OCI-LY7 (cell line): ENCODE measurements around the gene FOXF2. TPM values are rescaled to one million over a fixed set of nuclear protein-coding genes. Genes with fewer than 3 reads are reported as not detected.

Experiments used
- BruUV-seq: library from RNA; stranded (reverse); fragments of 400-500 nt; replicated peaks from 2 replicates; lab custom pipeline; 2021; lab: Mats Ljungman, UMichigan
- CTCF ChIA-PET: fragments of 300-600 bp; sonication (Branson Sonifier 250); formaldehyde crosslinking; loops from one replicate; lab custom pipeline; 2022; ENCODE audit warnings: antibody characterized with exemption; ENCODE audit not compliant: unreplicated experiment; lab: Charles Lee
- POLR2A ChIA-PET: fragments of 300-600 bp; sonication (Branson Sonifier 250); formaldehyde crosslinking; loops from one replicate; lab custom pipeline; 2022; ENCODE audit warnings: antibody characterized with exemption; lab: Charles Lee
- DNase-seq: peaks from one replicate; pipeline ENCODE4 v3.0.0-alpha.2; 2015; ENCODE audit warnings: low spot score
- H2AFZ ChIP-seq: fragments of 200-600 bp; sonication (generic), shearing (Covaris generic); 2 replicates; pipeline ENCODE4 v1.6.1; 2014; ENCODE audit warnings: mild to moderate bottlenecking, antibody characterized with exemption, low read length, moderate library complexity
- H3K27ac ChIP-seq: fragments of 200-600 bp; sonication (generic); 2 replicates; pipeline ENCODE4 v1.5.1; 2014; ENCODE audit warnings: mixed run types, low read depth, mild to moderate bottlenecking, moderate library complexity, low read length, inconsistent platforms; ENCODE audit not compliant: poor library complexity, severe bottlenecking
- H3K36me3 ChIP-seq: fragments of 200-600 bp; sonication (generic); 2 replicates; pipeline ENCODE4 v1.6.1; 2014; ENCODE audit warnings: mild to moderate bottlenecking, antibody characterized with exemption, low read length, moderate library complexity, mixed read lengths; ENCODE audit not compliant: insufficient read depth
- H3K4me1 ChIP-seq: fragments of 200-600 bp; sonication (generic); 2 replicates; pipeline ENCODE4 v1.5.1; 2014; ENCODE audit warnings: mild to moderate bottlenecking, low read length; ENCODE audit not compliant: insufficient read depth, poor library complexity, severe bottlenecking
- H3K4me2 ChIP-seq: fragments of 200-600 bp; sonication (generic); 2 replicates; pipeline ENCODE4 v1.6.1; 2014; ENCODE audit warnings: mild to moderate bottlenecking, low read length
- H3K4me3 ChIP-seq: fragments of 200-600 bp; sonication (generic); 2 replicates; pipeline ENCODE4 v1.5.1; 2014; ENCODE audit warnings: mild to moderate bottlenecking, low read depth, low read length; ENCODE audit not compliant: poor library complexity, severe bottlenecking
- H3K79me2 ChIP-seq: fragments of 200-600 bp; sonication (generic); 2 replicates; pipeline ENCODE4 v1.6.1; 2016; ENCODE audit warnings: low read depth, mild to moderate bottlenecking, low read length, moderate library complexity, mixed read lengths; ENCODE audit not compliant: insufficient read depth
- H3K9me2 ChIP-seq: fragments of 200-600 bp; sonication (generic); 2 replicates; pipeline ENCODE4 v1.6.1; 2016; ENCODE audit warnings: mild to moderate bottlenecking, low read length, mixed read lengths; ENCODE audit not compliant: insufficient read depth
- H3K9me3 ChIP-seq: fragments of 200-600 bp; sonication (generic); 2 replicates; pipeline ENCODE4 v1.6.1; 2014; ENCODE audit warnings: mild to moderate bottlenecking, mixed run types, low read length, mixed read lengths
- H4K20me1 ChIP-seq: fragments of 200-600 bp; sonication (generic); 2 replicates; pipeline ENCODE4 v1.6.1; 2014; ENCODE audit warnings: mild to moderate bottlenecking, antibody characterized with exemption, low read length, moderate library complexity, mixed read lengths; ENCODE audit not compliant: insufficient read depth
- CTCF ChIP-seq: fragments of 200-600 bp; sonication (generic); conservative IDR thresholded peaks from 2 replicates; pipeline ENCODE4 v1.5.1; 2014; ENCODE audit warnings: mild to moderate bottlenecking, antibody characterized with exemption, low read length, moderate library complexity, mixed read lengths
- EZH2phosphoT487 ChIP-seq: fragments of 200-600 bp; sonication (generic); IDR thresholded peaks from 2 replicates; pipeline ENCODE4 v1.6.1; 2018; ENCODE audit warnings: low read depth, borderline replicate concordance, mild to moderate bottlenecking, mixed run types, antibody characterized with exemption, low read length, moderate library complexity, mixed read lengths
- intact Hi-C: fragments of 100-400 bp; cut with micrococcal nuclease; formaldehyde crosslinking; loops from one replicate; pipeline ENCODE4 v1.10.0; 2022; ENCODE audit not compliant: unreplicated experiment
- total RNA-seq, 2 experiments: library from RNA; depleted of rRNA in 1 of 2; stranded (reverse); fragments of >200 nt in 1 of 2; shearing (Covaris generic) in 1 of 2; gene quantifications; 2 replicates each; pipeline ENCODE4 v1.2.3, GENCODE V29; 2014 to 2022

Gene FOXF2
- total RNA-seq, 2 experiments from 2014 or later, result not detected

GRCh38 chr6:1392813-1393640, 3.7 kb downstream of the FOXF2 start:
- POLR2A ChIA-PET, result no interaction called here

GRCh38 chr6:1393641-1394283, 4.4 kb downstream of the FOXF2 start:
- no peaks in the 10 kb centered on the region for H3K79me2 ChIP-seq
- BruUV-seq, result no TSS peak
- H3K4me2 ChIP-seq, result no peak overlapping the region
- DNase-seq, result no peak
- no peak overlapping the region for H3K4me3 ChIP-seq
- intact Hi-C loops, result no loop called here
- no peak overlapping the region for H2AFZ ChIP-seq
- ChIA-PET CTCF (no interaction called here), POLR2A (no interaction called here)
- H3K36me3 ChIP-seq, result no peaks in the 10 kb centered on the region
- no peaks in the 10 kb centered on the region for H3K9me3 ChIP-seq
- no peaks in the 10 kb centered on the region for H3K4me1 ChIP-seq
- no peaks in the 10 kb centered on the region for H4K20me1 ChIP-seq
- TF ChIP-seq CTCF (no peak), EZH2phosphoT487 (no peak)
- no peak overlapping the region for H3K27ac ChIP-seq
- no peaks in the 10 kb centered on the region for H3K9me2 ChIP-seq

More at GRCh38 chr6:1392813-1393640, 3.7 kb downstream of the FOXF2 start:
- Histone ChIP-seq H3K79me2 (no peaks in the 10 kb centered on the region), H3K9me3 (no peaks in the 10 kb centered on the region), H2AFZ (no peak overlapping the region), H3K36me3 (no peaks in the 10 kb centered on the region), H3K9me2 (no peaks in the 10 kb centered on the region), H3K4me1 (no peaks in the 10 kb centered on the region), H3K4me2 (no peak overlapping the region), H3K4me3 (no peak overlapping the region), H4K20me1 (no peaks in the 10 kb centered on the region), H3K27ac (no peak overlapping the region)
- intact Hi-C loops, result no loop called here
- DNase-seq, result no peak
- CTCF ChIA-PET, result no interaction called here
- no TSS peak for BruUV-seq
- TF ChIP-seq EZH2phosphoT487, result no peak
- TF ChIP-seq CTCF, result no peak
